SK-N-SH treated with all-trans-retinoic acid at 6 μM for 48 hours (cell line): Measurements from ENCODE around the gene CT47C1.

Experiments used
- BACH2 ChIP-seq: fragments of 250-450 bp; sonication (Bioruptor Pico); IDR thresholded peaks from 2 replicates; pipeline ENCODE4 v1.9.0; 2021; ENCODE audit warnings: mild to moderate bottlenecking, borderline replicate concordance
- CREB5 ChIP-seq: fragments of 250-450 bp; sonication (Bioruptor Pico); IDR thresholded peaks from 2 replicates; pipeline ENCODE4 v1.5.1; 2020; ENCODE audit warnings: low read depth, mild to moderate bottlenecking, moderate library complexity
- PATZ1 ChIP-seq: fragments of 250-450 bp; sonication (Bioruptor Pico); IDR thresholded peaks from 2 replicates; pipeline ENCODE4 v1.8.0; 2020; ENCODE audit warnings: mild to moderate bottlenecking, moderate library complexity, borderline replicate concordance
- POU6F1 ChIP-seq: fragments of 250-450 bp; sonication (Bioruptor Pico); IDR thresholded peaks from 2 replicates; pipeline ENCODE4 v1.8.0; 2021; ENCODE audit warnings: low read depth, mild to moderate bottlenecking, moderate library complexity, borderline replicate concordance
- TCF4 ChIP-seq: fragments of 250-450 bp; sonication (Bioruptor Pico); IDR thresholded peaks from 2 replicates; pipeline ENCODE4 v1.8.0; 2021; ENCODE audit warnings: mild to moderate bottlenecking, moderate library complexity, borderline replicate concordance
- TSHZ2 ChIP-seq: fragments of 250-450 bp; sonication (Bioruptor Pico); IDR thresholded peaks from 2 replicates; pipeline ENCODE4 v1.5.0; 2020; ENCODE audit warnings: mild to moderate bottlenecking, moderate library complexity
- ZC3H10 ChIP-seq: fragments of 250-450 bp; sonication (Bioruptor Pico); IDR thresholded peaks from 2 replicates; pipeline ENCODE4 v1.5.1; 2021; ENCODE audit warnings: mild to moderate bottlenecking, moderate library complexity
- ZFP3 ChIP-seq: fragments of 250-450 bp; sonication (Bioruptor Pico); IDR thresholded peaks from 2 replicates; pipeline ENCODE4 v1.5.0; 2020; ENCODE audit warnings: mild to moderate bottlenecking, moderate library complexity

DNA sequence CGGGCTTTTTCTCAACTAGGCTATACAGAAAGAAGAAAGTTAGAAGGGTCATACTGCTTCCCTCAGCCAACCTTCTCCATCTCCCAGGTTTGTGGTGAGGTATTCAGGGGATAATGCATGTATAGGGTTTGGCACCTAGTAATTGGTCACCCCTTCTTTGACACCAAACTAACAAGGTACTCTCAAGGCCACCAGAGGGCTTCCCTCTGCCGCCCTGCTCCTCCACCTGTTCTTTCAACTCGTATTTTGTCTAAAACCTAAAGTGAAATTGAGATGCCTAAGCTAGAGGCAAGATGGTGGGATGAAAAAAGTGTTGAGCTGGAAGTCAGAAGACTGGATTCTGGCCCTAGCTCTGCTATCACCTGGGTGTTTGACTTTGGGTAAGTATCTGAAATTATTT lies 22.0 kb downstream of the CT47C1 start:
- TF ChIP-seq BACH2 (CRISPR knock-in tag) (no peak), PATZ1 (no peak), POU6F1 (CRISPR knock-in tag) (no peak), TSHZ2 (no peak), CREB5 (no peak), TCF4 (CRISPR knock-in tag) (no peak), ZC3H10 (CRISPR knock-in tag) (no peak), ZFP3 (CRISPR knock-in tag) (no peak)
